CD4-positive, alpha-beta T cell treated with Interleukin-10 for 1 hour (primary cell): ENCODE results near the gene PDCL2.

Experiments used
- DNase-seq: peaks from one replicate; pipeline ENCODE4 v3.0.0-alpha.2; 2020

The PDCL2 gene

GRCh38 chr4:55534306-55534705, 57.7 kb downstream of the PDCL2 start:
- no peak for DNase-seq

- DNase-seq, result no peak
These were observed 61.4 kb downstream of the PDCL2 start for GRCh38 chr4:55530691-55531090.

GRCh38 chr4:55530167-55530566, 61.9 kb downstream of the PDCL2 start:
- DNase-seq, result no peak

GRCh38 chr4:55528491-55528890, 63.6 kb downstream of the PDCL2 start:
- no peak for DNase-seq

GRCh38 chr4:55524844-55525571, 67.0 kb downstream of the PDCL2 start:
- DNase-seq, result no peak

GRCh38 chr4:55518442-55518841, 73.6 kb downstream of the PDCL2 start:
- no peak for DNase-seq

- no peak for DNase-seq
These were observed 74.4 kb downstream of the PDCL2 start for GRCh38 chr4:55517526-55518229.

GRCh38 chr4:55512922-55513571, 79.0 kb downstream of the PDCL2 start:
- DNase-seq, result no peak

GRCh38 chr4:55512077-55512476, 80.0 kb downstream of the PDCL2 start:
- DNase-seq, result no peak

GRCh38 chr4:55510685-55511084, 81.4 kb downstream of the PDCL2 start:
- DNase-seq, result no peak

- no peak for DNase-seq
These were observed 82.8 kb downstream of the PDCL2 start for GRCh38 chr4:55509266-55509665.

GRCh38 chr4:55507612-55508011, 84.4 kb downstream of the PDCL2 start:
- DNase-seq, result no peak
